AG04450 (cell line): ENCODE results near the gene SLC45A1. TPM values are rescaled to one million over a fixed set of nuclear protein-coding genes. Genes with fewer than 3 reads are reported as not detected.

ENCODE experiments used
- CTCF ChIA-PET: fragments of 300-600, 350-600 bp; formaldehyde crosslinking; extraction: SDS; loops from one replicate; lab custom pipeline; 2022; ENCODE audit warnings: antibody characterized with exemption, inconsistent platforms; lab: Charles Lee
- POLR2A ChIA-PET: fragments of 350-600 bp; formaldehyde crosslinking; extraction: SDS; loops from one replicate; lab custom pipeline; 2021; ENCODE audit warnings: antibody characterized with exemption, inconsistent platforms; lab: Yijun Ruan, JAX
- DNase-seq: peaks from one replicate; pipeline ENCODE4 v3.0.0-alpha.2; 2011; ENCODE audit warnings: low read depth, low spot score
- H3K27ac ChIP-seq: one replicate; pipeline ENCODE4 v1.5.1; 2012; ENCODE audit warnings: low read depth, low read length, control low read depth
- H3K27me3 ChIP-seq: one replicate; pipeline ENCODE4 v1.6.0; 2012; ENCODE audit warnings: low read length; ENCODE audit not compliant: control insufficient read depth, insufficient read depth
- H3K4me3 ChIP-seq: 2 replicates; pipeline ENCODE4 v1.5.1; 2011; ENCODE audit warnings: mild to moderate bottlenecking, low read depth, low read length, control low read depth
- H3K9me3 ChIP-seq: 2 replicates; pipeline ENCODE4 v1.5.1; 2012; ENCODE audit warnings: low read length; ENCODE audit not compliant: control insufficient read depth, insufficient read depth
- polyA plus RNA-seq: library from polyadenylated mRNA; depleted of rRNA; stranded (reverse); fragments of >200 nt; gene quantifications from 2 replicates; pipeline ENCODE4 v1.2.3, GENCODE V29; 2011
- TF ChIP-seq, protein P1 (sequence below): IDR thresholded peaks from 2 replicates; pipeline ENCODE4 v1.5.1; 2011; ENCODE audit warnings: low read depth, low read length, control low read depth, inconsistent platforms

The SLC45A1 gene
- polyA plus RNA-seq, 1 experiment: 1.5 TPM

DNA sequence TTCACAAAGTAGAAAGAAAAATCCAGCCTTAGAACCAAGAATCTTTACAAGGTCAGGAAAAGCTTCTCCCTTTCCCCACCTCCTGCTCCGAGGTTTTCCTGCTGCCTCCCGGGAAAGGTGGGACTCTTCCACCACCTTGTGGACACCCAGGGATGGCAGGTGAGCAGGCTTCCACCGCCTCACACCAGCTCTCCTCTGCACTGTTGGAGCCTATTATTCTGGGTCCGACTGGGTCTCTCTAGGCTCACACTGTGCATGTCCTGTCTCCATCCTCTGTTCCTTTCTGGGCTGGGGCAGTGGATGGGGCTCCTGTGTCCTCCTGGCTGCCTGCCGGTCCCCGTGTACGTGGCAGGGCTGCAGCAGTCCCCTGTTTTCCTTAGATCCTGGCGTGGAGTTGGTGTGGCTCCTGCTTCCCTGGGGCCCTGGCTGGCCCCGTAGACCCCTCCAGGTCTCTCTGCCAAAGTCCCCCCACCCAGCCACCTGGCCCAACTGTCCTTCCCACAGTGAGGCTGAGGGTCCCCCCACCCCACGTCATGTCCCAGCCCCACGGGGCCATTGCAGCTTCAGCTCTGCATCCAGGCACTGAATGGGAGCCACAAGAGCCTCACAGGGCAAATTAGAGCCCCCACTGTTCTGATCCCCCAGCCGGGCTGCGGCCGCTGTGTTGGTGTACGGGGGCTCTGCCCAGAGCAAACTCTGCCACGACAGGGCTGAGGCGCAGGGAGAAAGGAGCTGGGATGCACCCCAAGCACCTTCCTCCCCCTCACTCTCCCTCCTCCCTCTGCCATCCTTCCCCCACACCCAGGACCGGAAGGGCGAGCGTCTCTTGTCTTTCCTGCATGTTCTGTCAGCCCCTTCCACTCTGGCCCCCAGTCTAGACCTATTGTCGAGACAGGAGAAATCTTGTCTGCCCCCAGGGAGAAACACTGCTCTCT is 3.3 kb upstream of the SLC45A1 start:
- Histone ChIP-seq H3K9me3 (no peaks in the 10 kb centered on the region), H3K4me3 (no peak overlapping the region), H3K27me3 (no peaks in the 10 kb centered on the region), H3K27ac (no peak overlapping the region)
- CTCF ChIA-PET: interaction anchor here (0.6 to 4.5 kb wide), 25 partner anchors 9 to 425 kb away, joined by 3 to 83 read pairs (median 4); no protein-coding TSS in a partner anchor
- TF ChIP-seq, protein P1, sequence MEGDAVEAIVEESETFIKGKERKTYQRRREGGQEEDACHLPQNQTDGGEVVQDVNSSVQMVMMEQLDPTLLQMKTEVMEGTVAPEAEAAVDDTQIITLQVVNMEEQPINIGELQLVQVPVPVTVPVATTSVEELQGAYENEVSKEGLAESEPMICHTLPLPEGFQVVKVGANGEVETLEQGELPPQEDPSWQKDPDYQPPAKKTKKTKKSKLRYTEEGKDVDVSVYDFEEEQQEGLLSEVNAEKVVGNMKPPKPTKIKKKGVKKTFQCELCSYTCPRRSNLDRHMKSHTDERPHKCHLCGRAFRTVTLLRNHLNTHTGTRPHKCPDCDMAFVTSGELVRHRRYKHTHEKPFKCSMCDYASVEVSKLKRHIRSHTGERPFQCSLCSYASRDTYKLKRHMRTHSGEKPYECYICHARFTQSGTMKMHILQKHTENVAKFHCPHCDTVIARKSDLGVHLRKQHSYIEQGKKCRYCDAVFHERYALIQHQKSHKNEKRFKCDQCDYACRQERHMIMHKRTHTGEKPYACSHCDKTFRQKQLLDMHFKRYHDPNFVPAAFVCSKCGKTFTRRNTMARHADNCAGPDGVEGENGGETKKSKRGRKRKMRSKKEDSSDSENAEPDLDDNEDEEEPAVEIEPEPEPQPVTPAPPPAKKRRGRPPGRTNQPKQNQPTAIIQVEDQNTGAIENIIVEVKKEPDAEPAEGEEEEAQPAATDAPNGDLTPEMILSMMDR: peak; percentile 96
- POLR2A ChIA-PET: interaction anchor here (0.6 to 1.5 kb wide), 3 partner anchors 167 to 299 kb away, joined by 6 to 7 read pairs (median 6); partner anchors contain the start of gene ERRFI1
- peak; percentile 52 for DNase-seq

DNA sequence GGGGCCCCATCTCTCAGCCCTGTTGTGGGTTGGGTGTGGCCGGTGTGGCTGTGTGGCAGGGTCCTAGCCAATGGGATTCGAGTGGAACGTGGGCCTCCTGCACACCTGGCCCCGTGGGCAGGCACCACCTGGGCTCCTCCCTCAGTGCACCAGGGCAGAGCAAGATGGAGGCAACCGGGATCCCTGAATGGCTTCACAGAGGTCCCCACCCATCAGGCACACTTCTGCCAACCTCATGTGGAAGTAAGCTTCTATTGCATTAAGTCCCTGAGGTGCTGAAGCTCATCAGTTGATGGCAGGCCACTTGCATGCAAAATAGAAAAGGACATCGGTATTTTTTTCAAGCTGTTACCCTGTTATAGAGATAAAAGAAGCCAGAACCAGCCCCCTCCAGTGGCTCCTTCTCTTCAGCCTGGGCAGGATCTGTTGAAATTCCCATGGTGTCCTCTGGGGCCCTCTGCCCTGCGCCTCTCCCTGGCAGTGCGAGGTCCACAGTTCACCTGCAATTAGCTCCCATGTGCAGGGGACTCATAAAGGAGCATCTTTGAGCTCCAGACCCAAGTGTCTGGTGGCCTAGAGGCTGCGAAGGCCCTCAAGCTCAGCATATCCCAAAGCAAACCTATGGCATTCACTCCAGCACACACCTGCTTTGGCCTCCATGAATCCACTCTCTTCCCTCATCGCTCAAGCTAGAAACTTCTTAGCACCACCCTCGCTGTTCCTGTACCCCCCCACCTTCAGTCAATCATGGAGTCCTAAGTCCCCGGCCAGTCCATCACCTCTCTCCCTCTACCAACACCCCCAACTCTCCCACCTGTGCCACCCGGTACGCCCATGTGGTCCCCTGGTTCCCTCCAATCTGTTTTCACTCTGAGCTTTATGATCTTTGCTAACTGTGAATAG is 2.1 kb upstream of the SLC45A1 start:
- H3K27ac ChIP-seq: no peak overlapping the region
- DNase-seq: no peak
- H3K4me3 ChIP-seq: no peak overlapping the region
- no peaks in the 10 kb centered on the region for H3K27me3 ChIP-seq
- H3K9me3 ChIP-seq: no peaks in the 10 kb centered on the region
- POLR2A ChIA-PET: interaction anchor here (0.8 kb wide), 1 partner anchor 300 kb away, joined by 3 read pairs; no protein-coding TSS in a partner anchor
- TF ChIP-seq, protein P1: peak; percentile 39
- CTCF ChIA-PET: interaction anchor here (0.5 to 4.5 kb wide), 15 partner anchors 13 to 426 kb away, joined by 3 to 83 read pairs (median 9); no protein-coding TSS in a partner anchor

DNA sequence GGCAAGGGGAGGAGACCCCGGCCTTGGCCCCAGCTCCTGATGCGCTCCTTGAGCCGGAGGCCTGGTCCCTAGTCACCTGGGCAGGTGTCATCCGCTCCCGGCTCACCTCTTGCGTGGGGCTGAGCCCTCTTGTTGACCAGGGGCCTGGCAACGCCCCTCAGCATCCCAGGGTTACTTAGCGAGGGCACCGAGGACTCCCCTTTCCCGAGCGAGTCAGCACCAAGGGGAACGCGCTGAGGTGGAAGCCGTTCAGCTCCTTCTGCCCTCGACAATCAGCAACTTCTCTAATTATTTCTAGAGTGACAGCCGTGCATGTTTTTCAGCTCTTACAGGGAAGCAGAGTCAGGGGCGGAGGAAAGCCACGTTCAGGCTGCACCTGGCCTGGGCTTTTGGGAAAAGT is 522 bp downstream of the SLC45A1 start:
- H3K27me3 ChIP-seq: no peaks in the 10 kb centered on the region
- peak overlapping the region; percentile 67 for H3K4me3 ChIP-seq
- ChIA-PET CTCF (interaction anchor here (0.7 to 1.8 kb wide), 2 partner anchors 121 to 303 kb away, joined by 3 to 9 read pairs; no protein-coding TSS in a partner anchor), POLR2A (interaction anchor here (1.6 kb wide), 1 partner anchor 25 kb away, joined by 4 read pairs; no protein-coding TSS in a partner anchor)
- no peak for DNase-seq
- H3K27ac ChIP-seq: no peak overlapping the region
- TF ChIP-seq, protein P1: no peak
- H3K9me3 ChIP-seq: no peaks in the 10 kb centered on the region

DNA sequence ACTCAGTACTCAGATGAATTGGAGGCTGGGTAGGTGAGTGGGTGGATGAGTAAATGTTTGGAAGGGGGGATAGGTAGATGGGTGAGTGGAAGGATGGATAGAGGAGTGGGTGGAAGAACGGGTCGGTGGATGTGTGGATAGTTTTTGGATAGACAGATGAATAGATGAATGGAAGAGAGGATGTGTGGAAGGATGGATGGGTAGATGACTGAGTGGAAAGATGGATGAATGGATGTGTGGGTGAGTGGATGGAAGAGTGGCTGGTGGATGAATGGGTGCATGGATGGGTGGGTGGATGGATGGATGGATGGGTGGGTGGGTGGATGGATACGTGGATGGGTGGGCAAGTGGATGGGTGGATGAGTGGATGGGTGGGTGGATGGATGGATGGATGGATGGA is 3.7 kb downstream of the SLC45A1 start:
- TF ChIP-seq, protein P1: no peak
- H3K4me3 ChIP-seq: no peak overlapping the region
- H3K27me3 ChIP-seq: no peaks in the 10 kb centered on the region
- DNase-seq: no peak
- no peak overlapping the region for H3K27ac ChIP-seq
- no peaks in the 10 kb centered on the region for H3K9me3 ChIP-seq
- POLR2A ChIA-PET: no interaction called here
- CTCF ChIA-PET: no interaction called here
